OCI-LY7 (cell line): ENCODE results near the gene PGP.

ENCODE experiments used
- CTCF ChIP-seq: fragments of 200-600 bp; sonication (generic); conservative IDR thresholded peaks from 2 replicates; pipeline ENCODE4 v1.5.1; 2014; ENCODE audit warnings: mild to moderate bottlenecking, antibody characterized with exemption, low read length, moderate library complexity, mixed read lengths
- EZH2phosphoT487 ChIP-seq: fragments of 200-600 bp; sonication (generic); IDR thresholded peaks from 2 replicates; pipeline ENCODE4 v1.6.1; 2018; ENCODE audit warnings: low read depth, borderline replicate concordance, mild to moderate bottlenecking, mixed run types, antibody characterized with exemption, low read length, moderate library complexity, mixed read lengths

GRCh38 chr16:2187212-2187611 is 27.4 kb downstream of the PGP start:
- no peak for TF ChIP-seq CTCF
- TF ChIP-seq EZH2phosphoT487: no peak
